Mesendoderm (in vitro differentiated cells): Measurements from ENCODE around the gene MPHOSPH9.

ENCODE experiments used
- DNase-seq: peaks from one replicate; pipeline ENCODE4 v3.0.0; 2013
- H2AK5ac ChIP-seq: 2 replicates; pipeline ENCODE4 v1.6.1; 2013; ENCODE audit warnings: low read length, inconsistent platforms
- H2BK120ac ChIP-seq: 2 replicates; pipeline ENCODE4 v1.6.1; 2013; ENCODE audit warnings: low read depth, mild to moderate bottlenecking, low read length, moderate library complexity, mixed read lengths
- H2BK15ac ChIP-seq: replicated peaks from 2 replicates; pipeline ENCODE4 v1.6.1; 2013; ENCODE audit warnings: low read depth, mild to moderate bottlenecking, moderate library complexity
- H2BK5ac ChIP-seq: 2 replicates; pipeline ENCODE4 v1.6.1; 2013; ENCODE audit warnings: low read length, inconsistent platforms
- H3K18ac ChIP-seq: 2 replicates; pipeline ENCODE4 v1.6.1; 2013; ENCODE audit warnings: mild to moderate bottlenecking, low read length, mixed read lengths
- H3K23ac ChIP-seq: one replicate; pipeline ENCODE4 v1.6.1; 2013; ENCODE audit warnings: low read length
- H3K27ac ChIP-seq: 2 replicates; pipeline ENCODE4 v1.5.1; 2013; ENCODE audit warnings: low read depth, mild to moderate bottlenecking, inconsistent platforms, low read length, moderate library complexity
- H3K27me3 ChIP-seq: 2 replicates; pipeline ENCODE4 v1.6.1; 2013; ENCODE audit warnings: low read length, control low read depth, mild to moderate bottlenecking, inconsistent platforms; ENCODE audit not compliant: insufficient read depth, poor library complexity
- H3K36me3 ChIP-seq: 2 replicates; pipeline ENCODE4 v1.6.1; 2013; ENCODE audit warnings: low read length, inconsistent platforms; ENCODE audit not compliant: control insufficient read depth, insufficient read depth
- H3K4ac ChIP-seq: one replicate; pipeline ENCODE4 v1.6.1; 2013; ENCODE audit warnings: low read depth, mild to moderate bottlenecking, low read length, moderate library complexity
- H3K4me1 ChIP-seq: 2 replicates; pipeline ENCODE4 v1.6.1; 2013; ENCODE audit warnings: low read depth, low read length, inconsistent platforms; ENCODE audit not compliant: control insufficient read depth
- H3K4me2 ChIP-seq: 2 replicates; pipeline ENCODE4 v1.6.1; 2013; ENCODE audit warnings: low read length
- H3K4me3 ChIP-seq: 2 replicates; pipeline ENCODE4 v1.5.1; 2013; ENCODE audit warnings: mild to moderate bottlenecking, low read length
- H3K56ac ChIP-seq: one replicate; pipeline ENCODE4 v1.6.1; 2013; ENCODE audit warnings: low read length
- H3K79me1 ChIP-seq: 2 replicates; pipeline ENCODE4 v1.6.1; 2013; ENCODE audit warnings: low read length, inconsistent platforms
- H3K79me2 ChIP-seq: 2 replicates; pipeline ENCODE4 v1.6.1; 2013; ENCODE audit warnings: mild to moderate bottlenecking, low read length; ENCODE audit not compliant: control insufficient read depth, insufficient read depth
- H3K9ac ChIP-seq: 2 replicates; pipeline ENCODE4 v1.6.1; 2013; ENCODE audit warnings: low read length, inconsistent platforms
- H4K5ac ChIP-seq: one replicate; pipeline ENCODE4 v1.6.1; 2013; ENCODE audit warnings: low read length
- H4K8ac ChIP-seq: one replicate; pipeline ENCODE4 v1.6.1; 2013; ENCODE audit warnings: low read depth, mild to moderate bottlenecking, control low read depth, low read length, moderate library complexity
- WGBS: extraction: QIAGEN DNeasy Blood & Tissue Kit; methylation state at CpG from one replicate; pipeline ENCODE4 v1.1.7; 2013; ENCODE audit warnings: low lambda C conversion rate, missing lambda C conversion rate; ENCODE audit not compliant: insufficient coverage; ENCODE audit errors: extremely low coverage; 5-methylcytosine and 5-hydroxymethylcytosine counted together

Gene MPHOSPH9

DNA sequence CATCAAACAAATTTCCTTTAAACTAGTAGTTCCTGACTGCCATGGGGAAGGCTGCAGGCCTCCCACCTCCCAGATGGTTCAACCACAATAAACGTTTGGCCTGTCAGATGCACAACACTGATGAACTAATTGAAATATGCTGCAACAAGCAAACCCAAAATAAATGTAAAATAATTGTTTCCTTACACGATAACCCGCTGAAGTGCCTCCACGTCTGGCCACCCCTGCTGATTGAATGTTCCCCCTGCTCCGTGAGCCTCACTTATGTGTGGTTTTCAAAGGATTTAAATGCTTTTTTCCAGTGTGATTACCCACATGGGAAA is 90.5 kb downstream of the MPHOSPH9 start:
- no peak overlapping the region for H2AK5ac ChIP-seq
- H4K5ac ChIP-seq: no peak overlapping the region
- H3K4ac ChIP-seq: no peak overlapping the region
- H2BK120ac ChIP-seq: no peak overlapping the region
- WGBS: no CpG with 5 or more reads among the region's 5 CpGs
- peaks cover 2% of the 10 kb centered on the region for H3K79me1 ChIP-seq
- no peaks in the 10 kb centered on the region for H3K4me1 ChIP-seq
- no peak overlapping the region for H2BK15ac ChIP-seq
- H3K27ac ChIP-seq: no peak overlapping the region
- H3K23ac ChIP-seq: no peak overlapping the region
- no peak overlapping the region for H2BK5ac ChIP-seq
- H3K4me2 ChIP-seq: no peak overlapping the region
- H4K8ac ChIP-seq: no peak overlapping the region
- DNase-seq: no peak
- H3K79me2 ChIP-seq: no peaks in the 10 kb centered on the region
- no peak overlapping the region for H3K4me3 ChIP-seq
- H3K56ac ChIP-seq: no peak overlapping the region
- no peaks in the 10 kb centered on the region for H3K36me3 ChIP-seq
- no peak overlapping the region for H3K18ac ChIP-seq
- no peaks in the 10 kb centered on the region for H3K27me3 ChIP-seq
- no peak overlapping the region for H3K9ac ChIP-seq

DNA sequence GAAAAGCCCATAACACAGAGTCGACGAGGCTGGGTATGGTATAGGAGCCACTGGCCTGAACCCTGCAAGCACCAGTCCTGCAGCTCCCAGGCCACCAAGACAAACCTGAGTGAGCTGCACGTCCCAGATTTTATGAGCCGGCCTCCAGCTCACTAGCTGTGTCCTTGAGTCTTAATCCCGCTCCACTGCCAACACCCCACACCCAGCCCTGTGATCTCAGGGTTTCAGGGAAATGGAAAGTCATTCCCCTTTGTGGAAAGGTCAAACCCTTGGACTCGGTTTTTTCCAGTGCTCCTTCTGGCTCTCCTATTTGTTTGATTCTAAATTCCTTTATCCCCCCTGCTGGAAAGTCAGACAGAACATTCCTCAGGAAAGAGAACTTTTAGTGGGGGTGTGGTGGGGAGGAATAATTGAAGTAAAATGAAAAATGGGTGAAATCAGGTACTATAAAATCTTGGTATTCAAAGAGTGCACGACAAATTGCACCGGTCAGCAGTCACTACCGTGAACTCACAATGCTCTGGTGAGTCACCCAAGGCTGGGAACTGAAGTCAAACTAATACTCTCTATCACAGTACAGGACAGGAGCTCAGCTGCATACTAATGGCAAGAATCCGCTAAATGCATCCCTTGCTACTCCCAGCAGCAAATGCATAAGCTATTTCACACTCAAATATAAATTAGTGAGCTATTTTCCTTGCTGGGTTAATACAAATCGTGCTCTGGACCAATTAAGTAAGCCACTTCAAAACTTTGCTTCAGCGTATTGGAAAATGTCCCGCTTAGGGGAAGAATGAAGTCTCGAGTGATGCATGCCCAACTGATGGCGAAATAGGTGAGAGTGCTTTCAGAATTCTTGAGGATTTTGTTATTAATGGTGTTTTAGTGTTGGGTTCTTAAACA is 91.1 kb downstream of the MPHOSPH9 start:
- no peak overlapping the region for H3K4me3 ChIP-seq
- WGBS: no CpG with 5 or more reads among the region's 15 CpGs

DNA sequence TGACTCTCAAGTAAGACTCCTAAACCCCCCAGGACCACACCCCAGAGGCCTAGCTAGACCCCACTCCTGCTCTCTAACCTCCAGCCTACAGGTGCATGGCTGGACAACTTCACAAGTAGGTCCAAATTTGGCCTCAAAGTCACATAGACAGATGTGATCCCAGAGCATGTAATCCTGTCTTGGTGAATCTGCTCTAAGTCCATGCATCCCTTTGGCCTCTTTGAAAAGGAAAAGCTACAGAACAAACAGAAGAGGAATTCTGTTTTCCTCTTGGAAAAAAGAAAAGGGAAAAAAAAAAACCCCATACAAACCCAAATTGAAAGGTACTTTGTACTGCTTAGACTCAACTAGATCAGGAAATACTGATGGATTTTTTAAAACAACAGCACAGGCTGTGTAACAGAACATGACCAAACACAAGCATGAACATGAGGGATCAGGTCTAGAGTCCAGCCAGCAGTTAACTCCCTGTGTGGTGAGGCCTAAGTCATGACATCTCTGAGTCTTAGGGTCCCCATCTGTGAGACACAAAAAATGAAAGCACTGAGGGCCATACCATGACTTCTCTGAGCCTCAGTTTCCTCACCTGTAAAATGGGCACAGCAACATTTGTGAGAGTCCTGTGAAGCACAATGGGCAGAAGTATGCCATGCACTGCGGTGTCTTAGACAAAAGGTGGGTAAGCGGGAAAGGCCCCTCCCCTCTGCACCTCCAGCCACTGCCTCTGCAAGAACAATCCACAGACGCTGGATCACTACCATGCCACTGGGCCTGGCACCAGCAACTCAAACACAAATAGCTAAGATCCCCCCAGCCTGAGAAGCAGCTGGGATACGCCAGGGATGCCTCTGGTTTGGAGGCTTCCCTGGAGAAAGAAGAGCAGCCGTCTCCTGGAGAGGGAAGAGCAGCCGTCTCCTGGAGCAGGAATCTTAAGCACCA is 92.0 kb downstream of the MPHOSPH9 start:
- no peaks in the 10 kb centered on the region for H3K27me3 ChIP-seq
- H3K18ac ChIP-seq: no peak overlapping the region
- H2AK5ac ChIP-seq: no peak overlapping the region
- no peak overlapping the region for H2BK15ac ChIP-seq
- H3K9ac ChIP-seq: no peak overlapping the region
- no peak overlapping the region for H3K4me2 ChIP-seq
- H3K4me3 ChIP-seq: no peak overlapping the region
- H4K5ac ChIP-seq: no peak overlapping the region
- no CpG with 5 or more reads among the region's 6 CpGs for WGBS
- H3K23ac ChIP-seq: peak overlapping the region; percentile 33
- no peaks in the 10 kb centered on the region for H3K4me1 ChIP-seq
- H2BK120ac ChIP-seq: no peak overlapping the region
- H3K36me3 ChIP-seq: no peaks in the 10 kb centered on the region
- peaks cover 2% of the 10 kb centered on the region for H3K79me1 ChIP-seq
- H3K27ac ChIP-seq: peak overlapping the region; percentile 24
- no peaks in the 10 kb centered on the region for H3K79me2 ChIP-seq
- H3K4ac ChIP-seq: no peak overlapping the region
- H2BK5ac ChIP-seq: no peak overlapping the region
- peak overlapping the region; percentile 45 for H3K56ac ChIP-seq
- DNase-seq: no peak
- H4K8ac ChIP-seq: no peak overlapping the region

More for the DNA sequence above, 91.1 kb downstream of the MPHOSPH9 start:
- Histone ChIP-seq H3K27ac (peak overlapping the region; percentile 24), H3K9ac (peak overlapping the region; percentile 26), H3K4ac (no peak overlapping the region), H2BK5ac (no peak overlapping the region), H4K5ac (no peak overlapping the region), H3K79me2 (no peaks in the 10 kb centered on the region), H4K8ac (no peak overlapping the region), H2AK5ac (no peak overlapping the region), H3K56ac (peak overlapping the region; percentile 45), H3K18ac (peak overlapping the region; percentile 20), H3K23ac (peak overlapping the region; percentile 33), H2BK120ac (no peak overlapping the region), H3K36me3 (no peaks in the 10 kb centered on the region), H3K4me2 (no peak overlapping the region), H2BK15ac (no peak overlapping the region), H3K4me1 (no peaks in the 10 kb centered on the region), H3K27me3 (no peaks in the 10 kb centered on the region), H3K79me1 (peaks cover 2% of the 10 kb centered on the region)
- DNase-seq: peak; percentile 58

DNA sequence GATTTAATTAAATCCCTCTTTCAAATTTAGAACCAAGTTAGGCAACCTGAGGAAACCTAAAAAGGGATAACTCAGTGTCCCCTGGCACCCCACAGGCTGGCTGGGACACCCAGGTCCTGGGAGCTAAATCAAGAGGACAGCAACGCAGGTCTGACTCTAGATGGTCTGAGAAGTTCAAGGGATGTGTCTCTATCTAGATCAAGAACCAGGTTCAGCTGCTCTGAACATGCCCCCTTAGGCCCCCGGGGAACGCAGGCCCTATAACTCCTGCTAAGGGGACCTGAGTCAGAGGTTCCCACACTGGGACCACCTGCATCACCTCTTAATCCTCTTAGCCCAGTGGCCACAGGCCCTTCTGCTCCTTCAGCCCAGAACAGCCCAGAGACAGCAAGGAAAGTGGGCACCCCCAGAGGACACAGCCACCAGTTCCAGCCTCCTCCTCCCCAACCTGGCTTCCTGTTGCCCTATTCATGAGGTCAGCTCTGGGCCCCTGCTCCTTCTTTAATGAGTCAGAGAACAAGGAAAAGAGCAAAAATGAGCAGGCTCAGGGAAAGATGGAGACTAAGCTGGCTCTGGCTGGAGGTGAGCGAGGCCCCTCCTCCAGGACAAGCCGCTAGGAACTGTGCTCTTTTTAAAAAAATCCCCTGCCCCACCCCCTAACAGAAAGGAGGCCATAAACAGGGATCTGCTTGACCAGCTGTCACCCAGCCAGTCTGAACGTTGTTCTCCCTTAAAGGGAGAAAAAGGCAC is 92.8 kb downstream of the MPHOSPH9 start:
- H3K79me2 ChIP-seq: no peaks in the 10 kb centered on the region
- no peak overlapping the region for H3K4me2 ChIP-seq
- H3K27me3 ChIP-seq: no peaks in the 10 kb centered on the region
- H2BK15ac ChIP-seq: no peak overlapping the region
- no peak overlapping the region for H2AK5ac ChIP-seq
- no peak overlapping the region for H3K23ac ChIP-seq
- H3K9ac ChIP-seq: no peak overlapping the region
- H4K8ac ChIP-seq: no peak overlapping the region
- peak; percentile 57 for DNase-seq
- H2BK120ac ChIP-seq: no peak overlapping the region
- H3K4me3 ChIP-seq: no peak overlapping the region
- WGBS: no CpG with 5 or more reads among the region's 6 CpGs
- H3K4me1 ChIP-seq: no peaks in the 10 kb centered on the region
- H4K5ac ChIP-seq: no peak overlapping the region
- H3K4ac ChIP-seq: no peak overlapping the region
- H3K18ac ChIP-seq: no peak overlapping the region
- no peaks in the 10 kb centered on the region for H3K36me3 ChIP-seq
- H3K79me1 ChIP-seq: peaks cover 2% of the 10 kb centered on the region
- H3K27ac ChIP-seq: no peak overlapping the region
- peak overlapping the region; percentile 26 for H3K56ac ChIP-seq
- H2BK5ac ChIP-seq: no peak overlapping the region

GRCh38 chr12:123135688-123136087 is 97.3 kb downstream of the MPHOSPH9 start:
- no peak overlapping the region for H2AK5ac ChIP-seq
- H4K5ac ChIP-seq: no peak overlapping the region
- no peak overlapping the region for H3K27ac ChIP-seq
- H2BK15ac ChIP-seq: no peak overlapping the region
- no peaks in the 10 kb centered on the region for H3K27me3 ChIP-seq
- no peak overlapping the region for H4K8ac ChIP-seq
- whole genome bisulfite sequencing: no CpG with 5 or more reads among the region's 8 CpGs
- H3K4me3 ChIP-seq: no peak overlapping the region
- no peak overlapping the region for H3K23ac ChIP-seq
- H3K36me3 ChIP-seq: no peaks in the 10 kb centered on the region
- H3K4me1 ChIP-seq: no peaks in the 10 kb centered on the region
- H3K79me1 ChIP-seq: no peaks in the 10 kb centered on the region
- no peak overlapping the region for H3K18ac ChIP-seq
- no peak overlapping the region for H3K4ac ChIP-seq
- no peak overlapping the region for H3K56ac ChIP-seq
- no peaks in the 10 kb centered on the region for H3K79me2 ChIP-seq
- no peak overlapping the region for H3K9ac ChIP-seq
- H2BK5ac ChIP-seq: no peak overlapping the region
- no peak for DNase-seq
- H2BK120ac ChIP-seq: no peak overlapping the region
- H3K4me2 ChIP-seq: no peak overlapping the region
